ENCODE measurements around the gene ARHGDIB.

The ARHGDIB gene

DNA sequence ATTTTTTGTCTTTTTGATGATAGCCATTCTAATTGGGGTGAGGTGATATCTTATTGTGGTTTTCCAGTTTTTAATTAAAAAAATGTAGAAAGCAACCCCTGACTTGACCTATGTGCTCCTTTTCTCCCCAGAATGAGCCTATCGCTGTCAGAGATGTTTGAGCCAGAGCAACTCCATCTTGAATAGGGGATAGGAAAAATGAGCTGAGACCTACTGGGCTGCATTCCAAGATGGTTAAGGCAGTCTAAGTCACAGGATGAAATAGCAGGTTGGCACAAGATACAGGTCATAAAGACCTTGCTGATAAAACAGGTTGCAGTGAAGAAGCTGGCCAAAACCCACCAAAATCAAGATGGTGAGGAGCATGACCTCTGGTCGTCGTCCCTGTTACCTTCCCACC is 36.9 kb downstream of the ARHGDIB start:
- DNase-seq, result no peak

DNA sequence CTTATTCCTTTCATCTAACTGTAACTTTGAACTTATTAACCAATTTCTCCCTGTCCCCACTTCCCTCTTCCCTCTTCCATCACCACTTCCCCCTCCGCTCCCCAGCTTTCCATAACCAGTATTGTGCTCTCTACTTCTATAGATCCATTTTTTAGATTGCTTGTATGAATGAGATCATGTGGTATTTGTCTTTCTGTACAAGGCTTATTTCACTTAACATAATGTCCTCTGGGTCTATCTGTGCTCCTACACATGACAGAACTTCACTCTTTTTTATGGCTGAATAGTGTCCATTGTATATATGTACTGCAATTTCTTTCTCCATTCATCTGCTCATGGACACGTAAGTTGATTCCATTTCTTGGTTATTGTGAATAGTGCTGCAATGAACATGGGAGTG is 37.5 kb downstream of the ARHGDIB start:
- no peak for DNase-seq

- DNase-seq, result no peak
These were observed 40.2 kb downstream of the ARHGDIB start for GRCh38 chr12:14921218-14921617.

DNA sequence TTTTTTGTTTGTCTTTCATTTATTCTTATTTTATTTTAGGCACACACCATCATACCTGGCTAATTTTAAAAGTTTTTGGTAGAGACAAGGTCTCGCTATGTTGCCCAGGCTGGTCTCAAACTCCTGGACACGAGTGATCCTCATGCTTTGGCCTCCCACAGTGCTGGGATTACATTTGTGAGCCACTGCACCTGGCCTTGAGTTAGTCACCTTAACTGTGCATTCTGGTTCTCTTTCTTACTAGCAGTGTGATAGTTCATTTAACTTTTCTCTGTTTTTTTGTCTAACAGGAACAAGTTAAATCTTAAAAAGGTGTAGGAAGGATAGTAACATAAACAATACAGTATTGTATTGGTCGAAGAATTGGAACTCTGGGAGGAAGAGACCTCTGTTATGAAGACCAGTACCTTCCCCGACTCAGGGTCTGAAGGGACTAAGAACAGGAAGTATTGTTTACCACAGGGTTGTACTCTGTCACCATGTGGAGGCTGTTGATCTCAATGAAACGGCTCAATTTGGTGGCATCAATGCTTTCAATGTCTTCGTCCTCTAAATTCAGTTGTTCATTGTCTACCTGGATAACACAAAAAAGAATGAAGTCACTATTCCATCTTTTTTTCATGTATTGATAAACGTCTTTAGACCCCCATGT is 40.8 kb downstream of the ARHGDIB start:
- no peak for DNase-seq

DNA sequence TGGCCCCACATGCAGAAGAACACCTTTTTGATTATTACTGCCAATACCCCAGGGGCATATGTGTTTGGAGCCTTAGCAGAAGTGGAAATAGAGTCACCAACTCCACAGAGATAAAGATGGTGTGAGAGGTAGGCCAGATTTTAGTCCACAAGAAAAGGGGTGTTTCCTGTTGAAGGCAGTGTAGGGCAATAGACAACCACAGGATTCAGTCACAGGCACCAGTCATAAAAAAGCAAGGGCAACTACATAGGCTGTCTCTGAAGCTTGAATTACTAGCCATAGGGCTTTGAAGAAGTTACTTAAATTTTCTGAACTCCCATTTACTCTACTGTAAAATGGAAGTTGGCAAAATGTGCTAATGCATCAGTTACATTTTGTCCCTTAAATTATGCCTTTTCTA is 41.9 kb downstream of the ARHGDIB start:
- no peak for DNase-seq

DNA sequence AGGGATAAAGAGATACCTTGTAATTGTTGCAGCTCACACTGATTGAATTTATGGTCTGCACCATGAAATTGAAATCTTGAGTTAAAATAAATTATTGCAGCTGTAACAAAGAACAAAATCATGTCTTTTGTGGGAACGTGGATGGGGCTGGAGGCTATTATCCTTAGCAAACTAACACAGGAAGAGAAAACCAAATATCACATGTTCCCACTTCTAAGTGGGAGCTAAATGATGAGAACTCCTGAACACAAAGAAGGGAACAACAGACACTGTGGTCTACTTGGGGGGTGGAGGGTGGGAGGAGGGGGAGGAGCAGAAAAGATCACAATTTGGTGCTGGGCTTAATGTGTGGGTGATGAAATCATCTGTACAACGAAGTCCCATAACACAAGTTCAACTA is 45.7 kb downstream of the ARHGDIB start:
- DNase-seq, result no peak

DNA sequence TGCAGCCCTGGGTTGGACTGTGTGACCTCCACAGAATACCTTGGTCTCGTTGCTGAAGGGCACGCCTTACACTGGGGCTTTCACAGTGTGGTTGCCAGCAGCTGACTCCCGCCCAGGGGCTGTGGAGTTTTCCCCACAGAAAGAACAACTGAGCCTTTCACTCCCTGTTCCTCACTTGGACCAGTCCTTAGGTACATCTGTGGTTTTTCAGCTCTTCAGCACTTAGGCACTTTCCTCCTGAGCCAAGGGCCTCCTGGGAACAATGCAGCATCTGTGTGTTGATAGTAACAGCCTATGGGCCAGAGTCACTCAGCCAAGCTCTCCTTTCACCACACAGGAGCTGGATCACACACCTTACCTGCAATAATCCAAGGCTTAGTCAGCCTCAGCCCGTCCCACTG is 48.0 kb downstream of the ARHGDIB start:
- DNase-seq, result no peak

- DNase-seq, result no peak
These were observed 50.3 kb downstream of the ARHGDIB start for GRCh38 chr12:14911131-14911530.

DNA sequence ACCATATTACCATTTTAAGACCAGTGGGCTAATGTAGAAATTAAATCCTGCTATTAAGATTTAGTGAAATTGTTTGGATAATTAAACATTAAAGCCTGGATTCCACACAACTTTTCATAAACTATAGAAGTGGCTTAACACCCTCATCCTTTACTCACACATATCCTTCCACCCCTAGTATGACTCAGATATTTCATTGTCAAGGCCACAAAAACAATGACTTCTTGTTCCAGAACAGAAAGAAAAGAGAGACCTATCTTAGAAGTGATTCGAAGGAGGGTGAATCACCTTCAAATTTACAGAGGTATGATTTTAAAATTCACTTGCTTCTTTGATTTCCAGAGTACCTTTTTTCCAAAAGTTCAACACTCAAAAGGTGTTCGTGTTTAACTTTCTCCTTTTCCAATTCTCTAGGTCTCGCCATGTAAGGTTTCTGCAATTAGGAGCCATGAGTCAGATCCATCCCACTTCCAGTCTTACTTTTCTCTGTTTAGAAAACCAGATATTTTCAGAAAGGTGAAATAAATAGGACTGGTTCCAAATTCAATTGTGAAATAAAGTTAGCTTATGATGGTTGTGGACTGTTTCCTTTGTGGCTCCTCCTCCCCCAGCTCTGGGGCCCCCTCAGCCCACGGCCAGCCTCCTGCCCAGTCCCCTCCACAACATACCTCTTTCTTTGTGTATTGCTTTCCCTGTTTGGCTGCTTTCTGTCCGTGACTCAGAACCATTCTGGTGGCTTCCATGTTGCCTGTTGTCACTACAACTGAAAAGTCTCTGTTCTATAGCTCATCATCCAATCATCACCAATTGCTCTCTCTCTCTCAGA is 51.1 kb downstream of the ARHGDIB start:
- DNase-seq, result no peak

GRCh38 chr12:14907953-14908352 is 53.4 kb downstream of the ARHGDIB start:
- DNase-seq, result no peak

DNA sequence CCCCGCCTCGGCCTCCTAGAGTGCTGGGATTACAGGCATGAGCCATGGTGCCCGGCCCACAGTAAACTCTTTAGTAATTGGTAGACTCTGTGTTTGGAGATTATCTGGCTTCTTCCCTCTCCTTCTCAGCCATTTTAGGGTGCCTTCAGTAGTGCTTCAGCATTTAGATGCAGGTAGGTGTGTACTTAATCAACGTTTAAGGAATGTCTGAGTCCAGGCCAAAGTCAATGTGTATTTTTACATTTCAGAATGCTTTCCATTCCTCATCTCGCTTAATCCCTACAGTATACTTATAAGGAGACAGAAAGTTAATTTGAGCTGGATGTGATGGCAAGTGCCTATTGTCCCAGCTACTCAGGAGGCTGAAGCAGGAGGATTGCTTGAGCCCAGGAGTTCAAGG is 55.3 kb downstream of the ARHGDIB start:
- DNase-seq, result no peak

- DNase-seq, result no peak
These were observed 56.0 kb downstream of the ARHGDIB start for GRCh38 chr12:14905269-14906004.

DNA sequence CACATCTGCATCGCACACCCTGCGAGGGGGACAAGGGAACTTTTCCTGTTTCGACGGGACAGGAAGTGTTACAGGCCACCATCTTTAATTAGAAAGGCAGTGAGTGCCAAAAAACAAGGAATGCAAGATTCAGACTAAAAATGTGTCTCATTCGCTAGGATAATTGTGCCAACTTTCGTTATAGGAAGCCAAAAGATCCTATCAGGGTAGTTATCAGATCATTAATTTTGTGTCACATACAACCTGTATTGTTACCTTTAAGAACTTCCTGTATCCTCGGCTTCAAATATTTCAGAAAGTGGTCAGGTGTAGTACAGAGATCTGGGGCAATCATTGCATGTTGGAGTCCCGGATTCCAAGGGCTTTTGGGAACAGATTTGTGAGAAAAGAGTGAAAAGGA is 56.5 kb downstream of the ARHGDIB start:
- no peak for DNase-seq

- DNase-seq, result no peak
These were observed 57.9 kb downstream of the ARHGDIB start for GRCh38 chr12:14903386-14904098.

DNA sequence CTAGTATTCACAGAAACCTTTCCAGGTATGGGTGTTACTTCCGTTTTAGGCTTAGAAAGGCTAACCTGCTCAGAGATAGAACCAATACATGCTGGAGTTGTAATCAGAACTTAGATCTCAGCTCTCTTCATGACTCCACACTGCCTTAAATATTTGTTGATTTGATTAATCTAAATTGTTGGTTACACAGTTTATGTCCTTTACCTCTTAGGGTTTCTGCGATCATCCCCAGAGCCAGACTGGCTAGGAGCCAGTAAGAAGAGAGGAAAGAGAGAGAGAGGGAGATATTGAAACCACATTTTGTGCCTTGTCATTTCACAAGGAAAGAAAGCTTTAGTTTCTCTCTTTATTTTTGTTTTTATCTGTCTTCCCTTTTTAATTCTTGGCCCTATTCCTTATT is 58.9 kb downstream of the ARHGDIB start:
- no peak for DNase-seq

DNA sequence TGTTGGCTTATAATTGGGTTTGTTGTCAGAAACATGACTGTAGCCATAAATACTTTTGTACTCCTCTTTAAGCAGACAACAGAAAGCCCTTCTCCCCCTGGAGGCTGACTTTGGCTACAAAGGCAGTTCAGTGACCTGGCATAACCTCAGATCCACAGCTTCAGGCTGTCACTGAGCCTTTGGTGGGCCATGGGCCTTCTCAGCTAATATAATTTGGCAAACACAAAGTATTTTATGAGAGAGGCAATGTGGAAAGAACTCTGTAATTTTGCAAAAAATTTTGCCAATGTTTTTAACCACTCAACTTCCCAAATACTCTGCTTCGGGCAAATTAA is 60.2 kb downstream of the ARHGDIB start:
- DNase-seq, result no peak

DNA sequence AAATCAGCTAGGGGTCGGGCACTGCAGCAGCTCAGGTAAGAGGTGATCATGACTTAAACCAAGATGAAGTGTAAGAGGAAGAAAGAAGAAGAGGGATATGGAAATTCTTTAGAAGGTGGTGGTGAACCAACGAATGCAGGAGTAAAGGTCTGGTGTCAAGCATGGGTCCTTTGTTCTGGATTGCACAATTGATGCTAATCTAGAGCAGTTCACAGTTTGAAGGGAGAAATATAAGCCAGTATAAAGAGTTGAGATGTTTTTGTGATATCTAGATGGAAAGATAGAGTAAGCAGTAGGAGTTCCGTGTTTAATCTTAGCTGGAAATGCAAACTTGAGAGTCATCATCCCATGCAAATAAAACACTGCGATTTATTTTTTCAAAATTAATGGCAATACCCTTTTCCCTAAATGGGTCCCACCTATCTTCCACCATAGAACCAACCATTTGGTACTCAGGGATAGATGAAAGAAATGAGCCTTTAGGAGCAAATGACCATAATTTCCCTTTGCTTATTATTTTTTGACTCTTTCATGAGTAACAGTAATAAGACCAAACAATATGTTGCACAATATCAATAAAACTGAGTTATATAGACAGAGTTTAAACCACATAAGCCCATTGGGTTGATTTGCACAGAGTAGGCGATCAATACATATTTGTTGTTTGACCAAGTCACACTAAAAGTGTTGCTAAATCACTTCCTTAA is 60.7 kb downstream of the ARHGDIB start:
- DNase-seq, result no peak

DNA sequence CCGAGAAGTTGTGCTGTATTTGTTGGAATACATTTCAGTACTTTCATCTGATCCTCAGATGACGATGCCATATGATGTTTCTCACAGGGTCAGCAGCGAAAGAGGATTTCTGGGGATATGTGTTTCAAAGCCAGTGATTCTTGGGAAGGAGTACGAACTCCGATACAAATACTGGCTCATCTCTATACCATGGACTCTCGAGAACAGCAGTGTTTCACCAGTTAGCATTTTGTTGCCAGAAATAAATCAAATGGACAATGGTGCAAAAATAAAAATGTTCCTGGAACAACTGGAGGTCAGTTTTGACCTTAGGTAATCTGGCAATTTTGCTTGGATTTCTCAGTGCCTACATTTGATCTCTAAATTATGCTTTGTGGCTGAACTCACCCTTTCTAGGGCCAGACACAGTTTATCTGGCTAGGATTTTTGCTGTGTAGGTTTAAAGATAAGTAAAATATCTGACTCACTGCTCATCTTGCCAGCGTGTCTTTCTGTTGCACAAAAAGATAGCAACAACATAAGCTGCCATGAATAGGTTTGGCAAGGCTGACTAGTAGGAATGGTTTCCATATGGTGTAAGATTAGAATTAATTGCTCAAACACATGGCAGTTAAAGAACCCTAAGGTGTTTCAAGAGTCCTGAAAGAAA is 64.8 kb downstream of the ARHGDIB start:
- no peak for DNase-seq

DNA sequence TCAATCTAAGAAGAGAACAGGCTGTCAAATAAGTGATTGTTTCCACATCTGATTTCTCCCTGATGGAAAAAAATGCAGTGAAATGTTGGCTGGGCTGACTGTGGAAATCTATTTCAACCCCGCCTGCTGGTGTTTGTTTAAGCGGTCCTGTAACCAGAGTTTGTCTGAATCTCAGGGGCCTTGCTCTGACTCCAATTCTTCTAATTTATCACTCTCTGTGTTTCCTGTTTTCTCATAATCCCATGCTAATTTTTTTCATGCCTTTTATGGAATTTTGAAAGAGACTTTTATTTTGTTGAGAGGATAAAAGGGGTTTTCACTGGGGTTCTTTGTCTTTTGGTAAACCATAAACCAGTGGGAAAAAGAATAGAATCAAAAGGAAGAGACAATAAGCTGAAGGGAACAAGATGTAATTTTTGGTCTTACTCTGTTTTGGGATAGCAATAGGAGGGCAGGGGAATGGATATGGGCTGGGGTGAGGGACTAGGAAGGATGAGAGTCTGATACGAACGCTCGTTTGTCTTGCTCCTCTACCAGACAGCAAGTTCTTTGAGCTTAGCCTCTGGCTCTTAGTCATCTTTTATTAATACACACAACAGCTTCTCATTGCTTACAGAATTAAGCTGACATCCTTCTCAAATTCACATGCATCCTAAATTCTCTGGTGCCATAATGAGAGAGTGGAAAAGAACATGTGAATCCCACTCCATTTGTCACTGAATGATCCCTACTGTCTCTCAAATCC is 67.7 kb downstream of the ARHGDIB start:
- DNase-seq, result no peak

GRCh38 chr12:14892726-14893505 is 68.5 kb downstream of the ARHGDIB start:
- DNase-seq, result no peak
